Measurements from ENCODE around the gene ALK. TPM values are rescaled to one million over a fixed set of nuclear protein-coding genes. Genes with fewer than 3 reads are reported as not detected.
"Not testable (repeated sequence)": the region's sequence is repeated elsewhere in the genome, so short reads cannot be mapped to it uniquely, and the experiment has no call there.

Gene ALK
- total and polyA plus RNA-seq, 2 donors (not counting 1 experiment from before 2014, with no cell fraction given): not detected

DNA sequence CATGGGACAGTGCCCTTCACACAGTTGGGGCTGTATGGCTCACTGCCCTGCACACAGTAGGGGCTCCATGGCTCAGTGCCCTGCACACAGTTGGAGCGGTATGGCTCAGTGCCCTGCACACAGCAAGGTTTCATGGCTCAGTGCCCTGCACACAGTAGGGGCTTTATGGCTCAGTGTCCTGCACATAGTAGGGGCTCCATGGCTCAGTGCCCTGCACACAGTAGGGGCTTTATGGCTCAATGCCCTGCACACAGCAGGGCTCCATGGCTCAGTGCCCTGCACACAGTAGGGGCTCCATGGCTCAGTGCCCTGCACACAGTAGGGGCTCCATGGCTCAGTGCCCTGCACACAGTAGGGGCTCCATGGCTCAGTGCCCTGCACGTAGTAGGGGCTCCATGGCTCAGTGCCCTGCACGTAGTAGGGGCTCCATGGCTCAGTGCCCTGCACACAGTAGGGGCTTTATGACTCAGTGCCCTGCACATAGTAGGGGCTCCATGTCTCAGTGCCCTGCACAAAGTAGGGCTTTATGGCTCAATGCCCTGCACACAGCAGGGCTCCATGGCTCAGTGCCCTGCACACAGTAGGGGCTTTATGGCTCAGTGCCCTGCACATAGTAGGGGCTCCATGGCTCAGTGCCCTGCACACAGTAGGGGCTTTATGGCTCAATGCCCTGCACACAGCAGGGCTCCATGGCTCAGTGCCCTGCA is 676.2 kb downstream of the ALK start:
- DNase-seq; H3K27ac ChIP-seq (ENCODE audit: low read length in 2 of 2); H3K79me2 ChIP-seq (ENCODE audit: control insufficient read depth, insufficient read depth, low read length); intact Hi-C loops (cut with micrococcal nuclease); ATAC-seq (ENCODE audit: low read depth); H3K9me3 ChIP-seq (ENCODE audit: control extremely low read depth in 1 of 3, control insufficient read depth in 2 of 3, insufficient read depth in 1 of 3, low read length in 2 of 3); H3K9me3 Mint-ChIP-seq (ENCODE audit: insufficient read depth); H3K4me3 Mint-ChIP-seq; H3K4me2 ChIP-seq (replicated peaks; ENCODE audit: low read depth, low read length, poor library complexity, severe bottlenecking); H3K36me3 ChIP-seq (replicated peaks in 1 of 2; ENCODE audit: control extremely low read depth in 1 of 2, control insufficient read depth in 1 of 2, extremely low read depth in 1 of 2, insufficient read depth in 2 of 2, low read length in 1 of 2); H3K27me3 ChIP-seq (replicated peaks in 1 of 4; ENCODE audit: control extremely low read depth in 1 of 4, control insufficient read depth in 3 of 4, insufficient read depth in 4 of 4, low read length in 3 of 4); POLR2A ChIA-PET; H3K9ac ChIP-seq (ENCODE audit: low read length); H3K4me3 ChIP-seq (ENCODE audit: control extremely low read depth in 1 of 5, extremely low read depth in 1 of 5, insufficient read depth in 1 of 5, low read depth in 2 of 5, low read length in 4 of 5); CTCF ChIA-PET; H4K20me1 ChIP-seq (ENCODE audit: control insufficient read depth, insufficient read depth, low read length, poor library complexity, severe bottlenecking); H3K27ac Mint-ChIP-seq; H3K27me3 Mint-ChIP-seq; H2AFZ ChIP-seq (ENCODE audit: insufficient read depth, low read depth, low read length, poor library complexity, severe bottlenecking): not testable (repeated sequence)
- peaks cover 20% of the 10 kb centered on the region for H3K4me1 Mint-ChIP-seq
- 93% methylated on average over 3 of the region's 3 CpGs for WGBS (ENCODE audit: insufficient coverage)
- H3K4me1 ChIP-seq (ENCODE audit: control insufficient read depth in 2 of 2, insufficient read depth in 2 of 2, low read length in 2 of 2): peaks cover 0 to 15% of the 10 kb centered on the region in 2 donors

DNA sequence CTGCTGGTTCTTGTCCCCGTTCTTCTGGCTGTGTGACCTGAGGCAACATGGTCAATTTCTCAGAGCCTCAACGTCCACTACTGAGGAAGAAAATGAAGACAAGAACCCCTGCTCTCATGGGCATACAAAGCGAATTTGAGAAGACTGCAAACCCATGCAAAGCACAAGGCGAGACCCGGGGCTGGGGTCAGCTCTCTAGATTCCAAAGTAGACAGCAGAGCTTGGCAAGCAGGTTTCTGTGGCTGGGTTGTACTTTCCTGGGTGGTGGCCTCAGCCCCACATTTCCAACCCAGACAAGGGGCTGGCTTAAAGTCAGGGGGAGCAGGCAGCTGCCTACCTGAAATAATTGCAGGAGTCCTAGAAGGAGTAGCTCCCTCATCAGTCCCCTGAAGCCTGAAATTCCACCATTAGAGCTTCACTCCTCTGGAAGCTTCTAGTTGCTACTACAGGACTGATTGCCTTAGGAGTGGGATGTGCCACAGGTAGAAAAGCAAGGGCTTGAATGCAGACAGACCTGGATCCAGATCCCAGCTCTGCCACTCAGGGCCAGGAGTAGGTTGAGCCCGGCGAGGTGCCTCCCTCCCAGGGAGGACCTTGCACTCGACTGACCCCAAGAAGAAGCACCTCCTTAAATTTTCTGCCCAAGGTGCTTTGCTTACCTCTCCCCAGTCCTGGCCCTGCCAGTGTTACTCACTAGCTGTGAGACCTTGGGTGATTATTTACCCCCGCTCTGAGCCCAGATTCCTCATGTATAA is 678.6 kb downstream of the ALK start:
- TF ChIP-seq, protein P1, sequence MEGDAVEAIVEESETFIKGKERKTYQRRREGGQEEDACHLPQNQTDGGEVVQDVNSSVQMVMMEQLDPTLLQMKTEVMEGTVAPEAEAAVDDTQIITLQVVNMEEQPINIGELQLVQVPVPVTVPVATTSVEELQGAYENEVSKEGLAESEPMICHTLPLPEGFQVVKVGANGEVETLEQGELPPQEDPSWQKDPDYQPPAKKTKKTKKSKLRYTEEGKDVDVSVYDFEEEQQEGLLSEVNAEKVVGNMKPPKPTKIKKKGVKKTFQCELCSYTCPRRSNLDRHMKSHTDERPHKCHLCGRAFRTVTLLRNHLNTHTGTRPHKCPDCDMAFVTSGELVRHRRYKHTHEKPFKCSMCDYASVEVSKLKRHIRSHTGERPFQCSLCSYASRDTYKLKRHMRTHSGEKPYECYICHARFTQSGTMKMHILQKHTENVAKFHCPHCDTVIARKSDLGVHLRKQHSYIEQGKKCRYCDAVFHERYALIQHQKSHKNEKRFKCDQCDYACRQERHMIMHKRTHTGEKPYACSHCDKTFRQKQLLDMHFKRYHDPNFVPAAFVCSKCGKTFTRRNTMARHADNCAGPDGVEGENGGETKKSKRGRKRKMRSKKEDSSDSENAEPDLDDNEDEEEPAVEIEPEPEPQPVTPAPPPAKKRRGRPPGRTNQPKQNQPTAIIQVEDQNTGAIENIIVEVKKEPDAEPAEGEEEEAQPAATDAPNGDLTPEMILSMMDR (IDR thresholded peaks at IDR 0.05): no peak
- TF ChIP-seq EZH2 (IDR thresholded peaks at IDR 0.05; ENCODE audit: borderline replicate concordance, insufficient read depth, low read depth, low read length, poor library complexity, severe bottlenecking): no peak
- H3K9me3 ChIP-seq (ENCODE audit: control extremely low read depth in 1 of 3, control insufficient read depth in 2 of 3, insufficient read depth in 1 of 3, low read length in 2 of 3): peaks cover 0 to 6% (median 0%) of the 10 kb centered on the region in 3 donors
- no peaks in the 10 kb centered on the region for H3K9me3 Mint-ChIP-seq (ENCODE audit: insufficient read depth)
- POLR2A ChIA-PET: no interaction called here
- no peak for ATAC-seq (ENCODE audit: low read depth)
- H3K4me2 ChIP-seq (replicated peaks; ENCODE audit: low read depth, low read length, poor library complexity, severe bottlenecking): no peak overlapping the region
- H3K4me1 ChIP-seq (ENCODE audit: control insufficient read depth in 2 of 2, insufficient read depth in 2 of 2, low read length in 2 of 2): peaks cover 0 to 4% of the 10 kb centered on the region in 2 donors
- intact Hi-C loops (cut with micrococcal nuclease): no loop called here
- H3K27ac ChIP-seq (ENCODE audit: low read length in 2 of 2): no peak overlapping the region
- no peak overlapping the region for H3K4me3 ChIP-seq (ENCODE audit: control extremely low read depth in 1 of 5, extremely low read depth in 1 of 5, insufficient read depth in 1 of 5, low read depth in 2 of 5, low read length in 4 of 5)
- no peak overlapping the region for H3K4me3 Mint-ChIP-seq
- H3K9ac ChIP-seq (ENCODE audit: low read length): no peak overlapping the region
- H3K36me3 ChIP-seq (replicated peaks in 1 of 2; ENCODE audit: control extremely low read depth in 1 of 2, control insufficient read depth in 1 of 2, extremely low read depth in 1 of 2, insufficient read depth in 2 of 2, low read length in 1 of 2): no peaks in the 10 kb centered on the region
- H3K27me3 ChIP-seq (replicated peaks in 1 of 4; ENCODE audit: control extremely low read depth in 1 of 4, control insufficient read depth in 3 of 4, insufficient read depth in 4 of 4, low read length in 3 of 4): no peaks in the 10 kb centered on the region
- H4K20me1 ChIP-seq (ENCODE audit: control insufficient read depth, insufficient read depth, low read length, poor library complexity, severe bottlenecking): no peaks in the 10 kb centered on the region
- no peaks in the 10 kb centered on the region for H3K79me2 ChIP-seq (ENCODE audit: control insufficient read depth, insufficient read depth, low read length)
- no peak overlapping the region for H3K27ac Mint-ChIP-seq
- peaks cover 13% of the 10 kb centered on the region for H3K4me1 Mint-ChIP-seq
- H3K27me3 Mint-ChIP-seq: peaks cover 14% of the 10 kb centered on the region
- WGBS (ENCODE audit: insufficient coverage): 79% methylated on average over 6 of the region's 9 CpGs
- CTCF ChIA-PET: interaction anchor here (0.6 to 1.0 kb wide), 2 partner anchors 418 to 422 kb away, joined by 3 to 5 read pairs; no protein-coding TSS in a partner anchor
- no peak for DNase-seq
- H2AFZ ChIP-seq (ENCODE audit: insufficient read depth, low read depth, low read length, poor library complexity, severe bottlenecking): no peak overlapping the region
